A204.1 (cell line): ENCODE measurements around the gene MTOR.
"Not testable (repeated sequence)": the region's sequence is repeated elsewhere in the genome, so short reads cannot be mapped to it uniquely, and the experiment has no call there.

ENCODE experiments used
- FAIRE-seq: peaks from 2 replicates; lab custom pipeline; 2012; peaks lifted over from hg19 to GRCh38; lab: Jason Lieb, UNC

The MTOR gene

GRCh38 chr1:11105586-11105985 lies 156.8 kb downstream of the MTOR start:
- FAIRE-seq = no peak

- FAIRE-seq = no peak
Observed at GRCh38 chr1:11101347-11101746, 161.0 kb downstream of the MTOR start.

- not testable (repeated sequence) for FAIRE-seq
Observed at GRCh38 chr1:11100806-11101205, 161.5 kb downstream of the MTOR start.

GRCh38 chr1:11100149-11100493 lies 162.2 kb downstream of the MTOR start:
- no peak for FAIRE-seq

GRCh38 chr1:11099310-11100148 lies 162.8 kb downstream of the MTOR start, which contains the start of gene EXOSC10:
Gene EXOSC10 (minus strand): TSS chr1:11099869. CDS start chr1:11099831, 38 bp downstream.
- FAIRE-seq = peak; percentile 6

- no peak for FAIRE-seq
Observed at GRCh38 chr1:11098931-11099309, 163.4 kb downstream of the MTOR start.

- FAIRE-seq = not testable (repeated sequence)
Observed at GRCh38 chr1:11083784-11084183, 178.6 kb downstream of the MTOR start.

- no peak for FAIRE-seq
Observed at GRCh38 chr1:11080931-11081330, 181.4 kb downstream of the MTOR start.

GRCh38 chr1:11078631-11079030 lies 183.7 kb downstream of the MTOR start:
- no peak for FAIRE-seq

GRCh38 chr1:11073398-11073797 lies 189.0 kb downstream of the MTOR start:
- not testable (repeated sequence) for FAIRE-seq

- no peak for FAIRE-seq
Observed at GRCh38 chr1:11072216-11072917, 190.0 kb downstream of the MTOR start.

GRCh38 chr1:11071463-11072215 lies 190.7 kb downstream of the MTOR start:
- no peak for FAIRE-seq

- no peak for FAIRE-seq
Observed at GRCh38 chr1:11070876-11071275, 191.5 kb downstream of the MTOR start.

GRCh38 chr1:11068600-11069473 lies 193.5 kb downstream of the MTOR start:
- no peak for FAIRE-seq

GRCh38 chr1:11067716-11068599 lies 194.4 kb downstream of the MTOR start:
- no peak for FAIRE-seq

- no peak for FAIRE-seq
Observed at GRCh38 chr1:11065796-11066195, 196.6 kb downstream of the MTOR start.

- FAIRE-seq = no peak
Observed at GRCh38 chr1:11064942-11065341, 197.4 kb downstream of the MTOR start.

- FAIRE-seq = not testable (repeated sequence)
Observed at GRCh38 chr1:11063937-11064537, 198.3 kb downstream of the MTOR start.

GRCh38 chr1:11062965-11063401 lies 199.4 kb downstream of the MTOR start:
- no peak for FAIRE-seq

GRCh38 chr1:11061652-11062365 lies 200.5 kb downstream of the MTOR start:
- no peak for FAIRE-seq
